H1 (cell line): ENCODE measurements around the gene TYK2. TPM values are rescaled to one million over a fixed set of nuclear protein-coding genes. Genes with fewer than 3 reads are reported as not detected.

Experiments used
- ATF3 ChIP-seq: IDR thresholded peaks from 2 replicates; pipeline ENCODE4 v1.6.1; 2011; ENCODE audit warnings: low read depth, mild to moderate bottlenecking, low read length; ENCODE audit not compliant: insufficient read depth
- CBX5 ChIP-seq: fragments of 300-800, 300-1000 bp; sonication (generic); IDR thresholded peaks from 2 replicates; pipeline ENCODE4 v1.7.1; 2016; ENCODE audit warnings: antibody characterized with exemption, low read length, low read depth
- CTBP2 ChIP-seq: IDR thresholded peaks from 2 replicates; pipeline ENCODE4 v1.7.0; 2011; ENCODE audit warnings: borderline replicate concordance, mild to moderate bottlenecking, moderate library complexity, mixed read lengths, low read length; ENCODE audit not compliant: insufficient read depth, insufficient read length
- HDAC6 ChIP-seq: IDR thresholded peaks from one replicate; pipeline ENCODE4 v1.7.1; 2012; ENCODE audit warnings: low read depth, mild to moderate bottlenecking, inconsistent platforms, low read length, moderate library complexity
- RNF2 ChIP-seq: fragments of 200-900, 300-1000 bp; sonication (generic); IDR thresholded peaks from 2 replicates; pipeline ENCODE4 v1.7.1; 2016; ENCODE audit warnings: borderline replicate concordance, low read depth, mild to moderate bottlenecking, antibody characterized with exemption, low read length; ENCODE audit not compliant: poor library complexity, severe bottlenecking; ENCODE audit errors: missing control alignments
- SAP30 ChIP-seq: fragments of 300-600 bp; sonication (generic); IDR thresholded peaks from 2 replicates; pipeline ENCODE4 v1.7.1; 2012; ENCODE audit warnings: low read length, moderate library complexity, mild to moderate bottlenecking, inconsistent platforms; ENCODE audit not compliant: insufficient read depth, insufficient replicate concordance
- polyA plus RNA-seq, 7 experiments: library from polyadenylated mRNA; depleted of rRNA in 3 of 7; stranded (reverse) in 5 of 7; unstranded in 2 of 7; fragments of >200 nt in 5 of 7; fragments of 200-250 nt in 2 of 7; gene quantifications; 1 replicate in 5 of 7; 2 replicates in 1 of 7; 4 replicates in 1 of 7; pipeline versions ENCODE4 v1.2.1 to v1.2.3, GENCODE V29; 2011 to 2013; ENCODE audit warnings: missing spikeins in 2 of 7, mixed read lengths in 2 of 7
- total RNA-seq: library from RNA; stranded (reverse); fragmentation: NEBNext Ultra II Directional; extraction: Animal tissue kit (Norgen Biotek cat#: 25700); gene quantifications from 2 replicates; pipeline ENCODE4 v1.2.1, GENCODE V29; 2021
- TF ChIP-seq, protein P1 (sequence below): IDR thresholded peaks from 2 replicates; pipeline ENCODE4 v1.6.1; 2012; ENCODE audit warnings: low read length, inconsistent platforms

TYK2 gene
- total and polyA plus RNA-seq, 2 of the 8 experiments (the other 6 are each of a cell fraction or from before 2014, with no cell fraction given) = 32.1 to 40.8 TPM

DNA sequence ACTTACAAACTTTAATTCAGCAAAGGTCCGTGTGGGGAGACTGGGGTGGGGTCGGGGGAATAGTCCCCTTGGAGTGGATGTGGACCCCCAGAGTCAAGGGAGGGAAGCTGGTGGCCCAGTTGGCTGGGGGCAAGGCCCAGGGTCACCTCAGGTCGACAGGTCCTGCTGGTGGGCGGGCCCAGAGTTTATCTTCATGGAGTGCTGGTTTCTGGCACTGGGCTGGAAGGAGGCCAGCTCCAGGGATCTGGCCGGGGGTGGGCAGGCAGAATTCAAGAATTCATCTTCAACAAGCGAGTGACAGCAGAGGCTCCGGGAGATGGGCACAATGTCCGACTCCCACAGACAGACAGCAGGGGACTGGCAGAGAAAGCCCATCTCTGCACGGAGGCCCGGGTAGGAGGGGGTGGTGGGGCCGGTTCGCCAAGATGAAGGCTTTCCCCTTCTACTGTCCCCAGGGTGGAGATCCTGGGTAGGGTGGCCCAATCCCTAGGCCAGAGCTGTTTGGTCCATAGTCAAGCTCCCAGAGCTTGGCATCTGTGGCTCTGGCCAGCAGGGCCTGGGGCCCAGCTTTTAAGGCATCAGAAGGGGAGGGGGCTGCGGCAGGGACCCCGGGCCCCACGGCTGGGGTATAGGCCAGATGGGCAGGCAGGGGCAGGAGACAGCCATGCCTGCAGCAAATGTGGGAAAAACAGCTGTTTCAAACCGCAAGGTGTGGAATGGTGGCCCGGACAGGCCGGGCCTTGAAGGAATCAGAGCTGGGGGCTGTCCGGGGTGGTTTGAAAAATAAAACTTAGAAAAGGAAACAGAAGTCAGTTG is 63.9 kb downstream of the TYK2 start (continued):
- no peak for TF ChIP-seq CTBP2
- TF ChIP-seq, protein P1, sequence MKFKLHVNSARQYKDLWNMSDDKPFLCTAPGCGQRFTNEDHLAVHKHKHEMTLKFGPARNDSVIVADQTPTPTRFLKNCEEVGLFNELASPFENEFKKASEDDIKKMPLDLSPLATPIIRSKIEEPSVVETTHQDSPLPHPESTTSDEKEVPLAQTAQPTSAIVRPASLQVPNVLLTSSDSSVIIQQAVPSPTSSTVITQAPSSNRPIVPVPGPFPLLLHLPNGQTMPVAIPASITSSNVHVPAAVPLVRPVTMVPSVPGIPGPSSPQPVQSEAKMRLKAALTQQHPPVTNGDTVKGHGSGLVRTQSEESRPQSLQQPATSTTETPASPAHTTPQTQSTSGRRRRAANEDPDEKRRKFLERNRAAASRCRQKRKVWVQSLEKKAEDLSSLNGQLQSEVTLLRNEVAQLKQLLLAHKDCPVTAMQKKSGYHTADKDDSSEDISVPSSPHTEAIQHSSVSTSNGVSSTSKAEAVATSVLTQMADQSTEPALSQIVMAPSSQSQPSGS = no peak
- no peak for TF ChIP-seq SAP30
- TF ChIP-seq RNF2 = no peak
- no peak for TF ChIP-seq ATF3
- no peak for TF ChIP-seq CBX5
- TF ChIP-seq HDAC6 = no peak
- TF ChIP-seq, all 59 proteins: peak for 0
